Inflammatory macrophage (primary cell): Measurements from ENCODE around the gene TBPL2.
"Not testable (repeated sequence)": the region's sequence is repeated elsewhere in the genome, so short reads cannot be mapped to it uniquely, and the experiment has no call there.

Source experiments
- DNase-seq, 2 donors: peaks; one replicate each; pipeline ENCODE4 v3.0.0-alpha.2; 2020 to 2022

TBPL2 gene

GRCh38 chr14:55438066-55438683, 2.2 kb downstream of the TBPL2 start:
- peak in 1 of 2 donors; percentile 24 for DNase-seq

DNA sequence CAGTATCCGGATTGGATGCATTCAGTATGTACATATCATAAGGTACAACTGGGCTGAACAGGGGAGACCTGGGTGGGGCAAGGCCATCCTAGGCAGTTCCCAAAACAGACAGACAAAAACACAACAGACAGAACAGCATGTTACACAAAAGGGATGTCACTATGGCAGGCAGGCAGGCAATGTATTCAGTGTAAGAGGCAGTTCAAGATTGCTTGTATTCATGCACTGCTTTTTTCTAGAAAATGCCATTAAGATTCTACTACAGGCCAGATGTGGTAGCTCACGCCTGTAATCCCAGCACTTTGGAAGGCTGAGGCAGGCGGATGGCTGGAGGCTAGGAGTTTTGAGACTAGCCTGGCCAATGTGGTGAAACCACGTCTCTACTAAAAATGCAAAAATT, 3.5 kb downstream of the TBPL2 start:
- DNase-seq, result no peak

GRCh38 chr14:55436519-55436918, 3.9 kb downstream of the TBPL2 start:
- no peak for DNase-seq

- no peak for DNase-seq
These were observed 5.6 kb downstream of the TBPL2 start for GRCh38 chr14:55434805-55435174.

DNA sequence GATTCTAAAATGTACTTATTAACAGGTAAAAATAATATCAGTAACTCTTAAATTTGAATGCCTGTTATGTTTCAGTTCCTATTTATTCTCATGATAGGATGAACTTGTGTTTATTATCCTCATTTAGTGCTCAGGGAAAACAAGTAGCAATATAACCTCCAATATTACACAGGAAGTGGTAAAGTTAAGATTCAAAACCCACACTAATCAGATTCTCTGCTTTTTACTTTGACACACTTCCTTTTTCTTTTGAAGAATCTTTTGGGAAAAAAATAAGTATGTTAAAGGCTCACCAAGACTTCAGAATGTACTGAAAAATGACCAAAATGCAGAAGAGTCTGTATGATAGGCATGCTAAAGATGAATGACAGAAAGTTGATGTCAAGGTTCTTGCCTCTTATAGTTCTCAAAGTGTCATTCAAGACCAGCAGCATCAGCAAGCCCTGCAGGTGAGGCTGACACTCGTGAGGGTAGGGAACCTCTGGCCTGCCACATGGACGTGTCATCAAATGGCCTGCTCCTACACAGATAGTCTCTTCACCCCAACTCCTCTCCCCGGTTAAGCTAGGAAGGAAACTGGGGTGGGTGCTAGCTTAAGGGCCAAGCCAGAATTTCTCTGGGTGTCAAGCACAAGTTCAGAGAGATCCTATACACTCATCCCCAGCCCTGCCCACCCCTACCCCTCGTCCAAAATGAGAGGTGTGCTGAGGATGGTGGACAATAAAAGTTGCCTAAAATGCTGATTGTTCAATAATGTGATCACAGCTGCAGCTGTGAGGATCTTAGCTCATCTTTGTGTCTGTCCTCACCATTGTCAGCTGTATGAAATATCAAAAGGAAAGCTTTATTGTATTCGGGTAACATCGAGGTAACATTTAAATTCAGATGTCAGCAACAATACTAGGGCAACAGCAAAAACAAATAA, 6.3 kb downstream of the TBPL2 start:
- DNase-seq, result no peak

GRCh38 chr14:55432628-55433027, 7.8 kb downstream of the TBPL2 start:
- no peak for DNase-seq

GRCh38 chr14:55430024-55430690, 10.3 kb downstream of the TBPL2 start:
- peak; percentile 37 to 45 for DNase-seq

- no peak for DNase-seq
These were observed 13.0 kb downstream of the TBPL2 start for GRCh38 chr14:55427439-55427838.

GRCh38 chr14:55426891-55427290, 13.5 kb downstream of the TBPL2 start:
- DNase-seq, result no peak

DNA sequence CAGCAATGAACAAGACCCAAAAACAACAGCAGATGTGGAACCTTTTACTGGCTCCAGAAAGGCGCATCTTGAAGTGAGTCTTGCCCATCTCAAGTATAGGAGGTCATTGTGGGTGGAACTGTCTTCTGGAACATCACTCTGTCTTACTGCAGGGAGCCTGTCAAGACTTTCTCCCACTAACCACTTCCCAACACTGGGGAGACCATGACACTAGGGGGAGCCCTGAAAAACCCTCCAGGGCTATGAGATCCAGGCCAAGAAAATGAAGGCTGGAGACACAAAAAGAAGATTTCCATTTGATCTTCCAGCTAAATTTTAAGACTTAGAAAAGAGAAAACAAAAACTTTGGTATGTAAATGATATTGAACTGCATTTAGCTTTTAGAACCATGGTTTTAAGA, 15.3 kb downstream of the TBPL2 start:
- no peak for DNase-seq

- no peak for DNase-seq
These were observed 16.4 kb downstream of the TBPL2 start for GRCh38 chr14:55423969-55424368.

DNA sequence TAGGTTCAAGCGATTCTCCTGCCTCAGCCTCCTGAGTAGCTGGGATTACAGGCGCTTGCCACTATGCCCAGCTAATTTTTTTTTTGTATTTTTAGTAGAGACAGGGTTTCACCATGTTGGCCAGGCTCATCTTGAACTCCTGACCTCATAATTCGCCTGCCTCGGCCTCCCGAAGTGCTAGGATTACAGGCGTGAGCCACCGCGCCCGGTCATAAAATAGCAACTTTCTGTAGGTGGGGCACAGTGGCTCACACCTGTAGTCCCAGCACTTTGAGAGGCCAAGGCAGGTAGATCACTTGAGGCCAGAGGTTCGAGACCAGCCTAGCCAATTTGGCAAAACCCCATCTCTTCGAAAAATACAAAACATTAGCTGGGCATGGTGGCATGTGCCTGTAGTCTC, 18.1 kb downstream of the TBPL2 start:
- not testable (repeated sequence) for DNase-seq

GRCh38 chr14:55419663-55420062, 20.8 kb downstream of the TBPL2 start:
- DNase-seq, result no peak

DNA sequence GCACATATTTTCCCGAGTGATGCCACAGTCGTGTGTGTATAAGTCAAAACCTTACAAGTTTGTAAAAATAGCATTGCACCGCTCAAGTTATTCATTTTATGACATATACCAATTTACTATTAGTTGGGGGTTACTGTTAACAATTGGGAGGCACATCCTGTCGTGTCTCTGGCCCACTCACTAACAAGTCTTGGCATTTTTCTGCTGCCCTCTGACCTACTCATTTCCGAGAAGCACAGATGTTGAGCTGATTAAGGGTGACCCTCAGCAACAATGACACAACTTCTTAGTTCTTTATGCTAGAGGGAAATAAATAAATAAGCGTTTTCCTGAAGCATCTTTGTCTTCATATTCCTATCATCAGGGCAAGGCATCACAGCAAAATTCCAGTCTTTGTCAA, 22.0 kb downstream of the TBPL2 start:
- DNase-seq, result no peak

DNA sequence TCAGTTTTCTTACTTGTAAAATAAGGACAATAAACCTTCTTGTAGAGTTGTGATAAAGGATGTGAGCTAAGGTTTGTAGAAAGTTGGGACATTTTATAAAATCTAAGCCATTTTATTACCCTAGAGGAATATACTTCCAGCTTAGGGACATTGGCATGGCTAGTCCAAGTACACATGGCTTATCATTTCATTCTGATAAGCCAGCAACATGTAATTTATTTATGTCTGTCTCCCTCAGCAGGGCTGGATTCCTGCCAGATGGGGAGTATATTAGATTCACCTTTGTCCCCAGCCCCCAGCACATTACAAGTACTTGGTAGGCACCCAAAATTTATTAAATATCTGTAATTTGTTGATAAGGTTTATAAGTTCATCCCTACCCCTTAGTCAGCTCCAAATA, 22.5 kb downstream of the TBPL2 start:
- no peak for DNase-seq

- DNase-seq, result peak in 1 of 2 donors; percentile 36
These were observed 23.6 kb downstream of the TBPL2 start for GRCh38 chr14:55416866-55417265.

- DNase-seq, result no peak
These were observed 25.9 kb downstream of the TBPL2 start for GRCh38 chr14:55414551-55414950.

DNA sequence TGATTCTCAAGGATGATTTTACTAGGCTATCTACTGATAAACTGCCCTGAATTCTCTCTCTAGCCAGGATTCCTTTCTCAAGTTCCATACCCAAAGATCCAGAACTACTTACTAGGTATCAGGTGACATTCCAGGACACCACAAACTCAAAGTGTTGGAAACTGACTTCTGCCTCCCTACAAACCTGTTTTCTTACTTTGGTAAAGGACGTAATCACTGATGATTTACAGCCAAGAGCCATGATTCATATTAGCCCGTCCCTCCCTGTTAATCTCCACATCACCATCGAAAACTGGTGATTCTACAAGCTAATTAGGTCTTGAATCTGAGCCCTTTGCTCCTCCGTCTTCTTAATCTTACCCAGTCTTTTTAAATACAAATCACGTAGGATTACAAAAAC, 27.7 kb downstream of the TBPL2 start:
- no peak for DNase-seq

- DNase-seq, result peak; percentile 67 to 83
These were observed 28.7 kb downstream of the TBPL2 start, which contains the start of gene ATG14 for GRCh38 chr14:55411426-55412389. Gene ATG14 (minus strand): TSS chr14:55411830. CDS start chr14:55411822, 8 bp downstream.

- DNase-seq, result no peak
These were observed 29.5 kb downstream of the TBPL2 start for GRCh38 chr14:55410876-55411275.

DNA sequence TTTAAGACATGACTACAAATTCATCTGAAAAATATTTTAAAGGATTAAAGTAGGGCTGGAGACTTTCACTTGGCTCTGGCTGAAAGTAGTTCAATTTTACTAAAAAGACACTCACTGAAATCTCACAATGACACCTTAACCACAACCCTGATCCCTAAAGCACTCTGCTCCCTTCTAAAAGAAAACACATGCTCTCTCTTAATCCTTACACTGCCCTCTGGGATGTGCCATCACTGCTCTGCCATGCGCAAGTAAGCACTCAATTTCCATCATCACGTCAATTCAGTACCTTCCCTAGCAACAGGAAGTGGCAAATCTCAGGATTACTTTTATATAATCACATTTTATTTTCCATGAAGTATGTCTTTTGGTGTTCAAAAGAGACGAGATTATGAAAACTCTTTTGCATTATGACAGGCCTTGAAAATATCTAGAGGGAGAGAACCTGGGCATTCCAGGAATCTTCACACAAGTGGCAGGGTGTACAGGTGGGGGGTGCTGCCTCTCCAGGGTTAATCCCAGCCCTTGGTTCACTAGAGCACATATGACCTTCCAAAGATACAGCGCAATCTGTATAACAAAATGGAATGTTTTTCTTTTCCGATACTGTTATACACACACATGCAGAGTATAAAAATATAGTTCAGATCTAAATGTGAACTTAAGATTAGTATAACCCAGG, 36.1 kb downstream of the TBPL2 start:
- DNase-seq, result no peak

DNA sequence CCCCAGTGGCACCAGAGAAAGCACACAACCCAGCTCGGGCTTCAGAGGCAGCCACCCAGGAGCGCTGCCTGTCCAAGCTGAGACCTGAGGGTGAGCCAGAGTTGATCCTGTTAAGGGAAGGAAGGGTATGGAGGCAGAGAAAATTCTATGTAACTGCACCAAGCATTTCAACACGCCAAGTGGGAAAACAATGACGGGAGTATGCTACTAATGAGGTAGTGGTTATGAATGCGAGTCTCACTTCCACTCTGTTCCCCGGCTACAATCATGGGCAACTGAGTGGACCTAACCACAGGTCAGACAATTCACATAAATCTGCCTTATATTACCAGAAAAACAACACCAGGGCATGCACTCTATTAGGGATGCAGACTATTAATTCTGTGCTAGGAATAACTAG, 38.7 kb downstream of the TBPL2 start:
- DNase-seq, result peak; percentile 10 to 37
